OCI-M2 (cell line): ENCODE data around the gene NRL.

Experiments
- DNase-seq: peaks from one replicate; lab custom pipeline; 2025; ENCODE audit not compliant: unreplicated experiment; lab: John Stamatoyannopoulos, UW

NRL gene

DNA sequence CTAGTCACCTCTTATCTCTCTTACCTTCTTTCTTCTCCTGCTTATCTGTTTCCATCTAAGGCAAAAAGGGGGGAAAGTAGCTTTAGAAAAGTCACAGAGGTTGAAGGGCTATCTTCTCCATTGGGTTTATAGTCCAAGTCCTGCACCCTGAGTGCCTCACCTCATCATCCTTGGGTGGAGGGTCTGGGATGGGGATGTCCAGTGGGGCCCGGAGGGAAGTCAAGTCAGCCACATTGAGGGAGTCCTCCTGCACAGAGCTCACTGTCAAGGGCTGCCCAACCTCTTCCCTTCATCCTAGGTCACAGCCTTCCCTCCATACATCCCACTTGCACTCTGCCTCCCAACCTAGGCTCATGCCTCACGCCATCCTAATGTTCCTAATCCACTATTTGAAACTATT is 30.5 kb upstream of the NRL start:
- no peak for DNase-seq

DNA sequence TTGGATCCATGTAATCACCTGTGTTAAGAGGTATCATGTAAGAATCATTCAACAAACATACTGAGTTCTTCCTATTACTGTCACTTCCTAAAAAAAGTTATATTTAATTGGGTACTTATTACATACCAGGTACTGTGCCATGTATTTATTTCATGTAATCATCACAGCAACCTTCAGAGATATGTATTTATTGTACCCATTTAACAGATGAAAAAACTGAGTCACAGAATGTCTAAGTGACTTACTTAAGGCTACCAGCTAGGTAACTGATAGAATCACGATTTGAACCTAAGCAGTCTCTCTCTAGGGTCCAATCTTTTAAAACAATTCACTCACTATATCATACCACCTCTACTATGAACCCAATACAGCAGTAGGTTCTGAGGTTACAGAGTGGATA is 29.7 kb upstream of the NRL start:
- no peak for DNase-seq

DNA sequence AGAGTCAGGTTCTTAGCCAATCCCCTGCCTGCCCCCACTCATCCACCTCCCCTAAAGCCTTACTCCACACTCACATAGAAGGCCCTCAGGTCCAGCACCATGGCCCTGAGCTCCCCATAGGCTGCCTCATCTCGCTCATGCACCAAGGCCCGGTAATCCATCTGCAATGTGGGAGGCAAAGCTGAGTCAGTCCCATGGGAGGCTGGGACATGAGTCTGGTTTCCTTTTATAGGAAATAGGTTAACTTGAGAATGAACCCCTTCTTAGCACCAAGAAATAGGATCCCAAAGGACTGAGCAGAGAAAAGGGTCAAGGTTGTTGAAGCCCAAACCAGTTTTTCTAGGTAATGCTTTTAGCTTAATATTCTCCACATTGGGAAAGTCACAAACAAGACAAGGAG is 28.8 kb upstream of the NRL start:
- DNase-seq, result no peak

DNA sequence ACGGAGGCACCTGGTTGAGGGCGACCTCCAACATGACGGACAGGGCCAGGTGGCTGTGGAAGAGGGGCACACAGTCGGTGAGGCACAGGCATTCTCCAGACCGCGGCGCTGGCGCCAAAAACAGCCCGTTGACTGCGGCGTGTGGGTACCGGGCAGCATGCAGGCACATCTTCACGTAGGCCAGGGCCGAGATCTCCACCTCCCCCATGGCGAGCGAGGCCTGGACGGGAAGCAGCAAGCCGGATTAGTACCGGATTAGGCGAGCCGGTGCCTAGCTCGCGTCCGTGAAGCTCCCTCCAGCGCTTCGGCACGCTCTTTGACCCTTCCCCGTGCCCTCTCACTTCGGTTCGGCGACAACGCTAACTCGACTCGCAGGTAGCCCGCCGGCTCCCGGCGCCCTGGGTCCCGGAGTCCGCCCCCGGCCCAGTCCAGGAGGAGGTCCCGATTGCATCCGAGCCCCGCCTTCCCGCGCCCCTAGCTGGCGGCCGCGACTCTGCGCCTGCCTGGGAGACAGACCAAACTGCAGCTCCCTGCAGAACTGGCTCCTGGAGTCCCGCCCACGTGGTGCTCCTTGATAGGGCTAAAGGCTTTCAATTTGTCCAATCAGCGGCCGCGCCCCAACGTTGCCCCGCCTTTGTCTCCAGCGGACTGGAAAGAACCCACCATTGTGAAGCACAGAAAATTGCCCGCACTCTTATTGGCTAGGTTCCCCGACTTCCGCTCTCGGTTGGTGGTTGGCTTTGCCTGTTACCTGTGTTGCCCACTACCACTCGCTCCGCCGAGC is 26.5 kb upstream of the NRL start, which contains the start of gene EMC9:
TSS of gene EMC9 (minus strand) at position 495 of the 784 bp plus-strand sequence. CDS start at position 208, 287 bp downstream.
- peak; percentile 98 for DNase-seq

DNA sequence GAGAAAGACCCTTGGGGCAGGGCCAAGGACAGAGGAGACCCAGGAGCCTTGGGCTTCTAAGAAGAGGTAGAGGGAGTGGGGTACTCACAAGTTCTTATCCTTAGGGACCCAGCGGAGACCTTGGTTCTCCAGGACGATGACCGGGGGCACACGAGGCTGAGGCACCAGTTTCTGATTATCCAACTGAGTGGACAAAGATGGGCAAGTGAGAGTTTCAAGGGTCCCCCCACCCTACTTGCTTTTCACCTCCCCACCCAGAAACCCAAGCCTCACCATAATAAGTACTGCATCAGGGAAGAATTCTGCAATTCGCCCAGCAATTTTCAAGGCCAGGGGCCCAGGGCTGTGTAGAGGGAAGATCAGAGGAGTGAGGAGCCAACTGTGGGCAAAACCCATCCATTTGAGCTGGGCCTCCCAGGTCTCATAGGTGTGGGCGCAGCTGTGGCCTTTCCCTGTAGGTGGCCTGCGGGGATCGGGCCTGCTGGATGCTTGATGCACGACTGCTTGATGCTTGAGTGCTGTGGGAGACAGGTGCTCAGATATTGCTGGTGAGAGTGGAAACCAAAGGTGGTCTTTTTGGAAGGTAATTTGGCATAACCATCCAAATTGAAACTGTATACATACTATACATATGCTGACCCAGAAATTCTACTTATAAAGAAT is 24.7 kb upstream of the NRL start:
- DNase-seq, result no peak

DNA sequence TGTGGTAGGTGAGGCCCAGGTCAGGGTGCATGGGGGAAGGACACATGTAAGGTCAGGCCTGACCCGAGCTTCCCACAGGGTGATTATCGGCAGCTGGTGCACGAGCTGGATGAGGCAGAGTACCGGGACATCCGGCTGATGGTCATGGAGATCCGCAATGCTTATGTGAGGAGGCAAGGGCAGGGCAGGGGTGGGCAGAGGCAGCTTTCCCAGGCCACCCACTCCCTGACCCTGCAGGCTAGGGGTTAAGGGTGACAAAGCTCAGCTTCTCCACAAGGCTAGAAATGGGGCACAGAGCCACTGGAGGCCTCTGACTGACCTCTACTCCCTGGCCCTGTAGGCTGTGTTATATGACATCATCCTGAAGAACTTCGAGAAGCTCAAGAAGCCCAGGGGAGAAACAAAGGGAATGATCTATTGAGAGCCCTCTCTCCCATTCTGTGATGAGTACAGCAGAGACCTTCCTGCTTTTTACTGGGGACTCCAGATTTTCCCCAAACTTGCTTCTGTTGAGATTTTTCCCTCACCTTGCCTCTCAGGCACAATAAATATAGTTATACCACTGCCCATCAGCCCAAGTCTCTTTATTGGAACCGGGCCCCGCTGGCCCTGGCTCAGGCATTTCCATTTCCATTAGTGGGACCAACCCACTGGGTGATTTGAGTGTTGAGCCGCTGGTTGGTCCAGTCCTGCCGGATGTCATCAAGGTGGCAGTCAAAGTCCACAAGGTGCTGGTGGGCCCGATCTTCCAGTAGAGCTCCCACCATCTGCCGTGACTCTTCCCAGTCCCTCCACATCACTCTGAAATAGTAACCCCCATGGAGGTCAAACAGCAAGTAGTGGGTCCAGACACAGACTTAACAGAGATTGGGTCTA is 23.9 kb upstream of the NRL start:
- no peak for DNase-seq

DNA sequence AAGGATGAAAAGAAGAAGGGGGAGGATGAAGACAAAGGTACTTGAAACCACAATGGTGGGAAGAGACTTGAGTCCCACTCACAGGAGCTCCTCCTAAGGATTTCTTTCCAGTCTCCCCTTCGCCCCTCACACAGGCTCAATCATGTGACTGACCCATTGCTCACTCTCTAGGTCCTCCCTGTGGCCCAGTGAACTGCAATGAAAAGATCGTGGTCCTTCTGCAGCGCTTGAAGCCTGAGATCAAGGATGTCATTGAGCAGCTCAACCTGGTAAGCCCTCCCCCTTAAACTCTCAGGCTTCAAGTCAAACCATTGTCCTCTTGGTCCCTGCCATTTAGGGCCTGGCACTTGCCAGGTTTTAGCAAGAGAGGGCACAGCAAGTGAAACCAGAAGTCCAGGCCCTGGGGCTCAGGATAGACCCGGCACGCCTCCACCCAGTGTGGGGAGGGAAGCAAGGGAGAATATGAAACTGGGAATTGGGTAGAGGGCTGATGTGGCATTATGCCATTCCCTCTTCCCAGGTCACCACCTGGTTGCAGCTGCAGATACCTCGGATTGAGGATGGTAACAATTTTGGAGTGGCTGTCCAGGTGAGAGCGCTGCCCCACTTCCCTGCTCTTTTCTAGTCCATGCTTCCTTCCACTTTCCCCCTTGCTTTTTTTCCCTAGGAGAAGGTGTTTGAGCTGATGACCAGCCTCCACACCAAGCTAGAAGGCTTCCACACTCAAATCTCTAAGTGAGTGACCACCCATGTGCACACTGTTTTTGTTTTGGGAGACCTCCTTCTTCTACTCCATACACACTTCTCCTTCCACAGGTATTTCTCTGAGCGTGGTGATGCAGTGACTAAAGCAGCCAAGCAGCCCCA is 23.0 kb upstream of the NRL start:
- DNase-seq, result no peak

DNA sequence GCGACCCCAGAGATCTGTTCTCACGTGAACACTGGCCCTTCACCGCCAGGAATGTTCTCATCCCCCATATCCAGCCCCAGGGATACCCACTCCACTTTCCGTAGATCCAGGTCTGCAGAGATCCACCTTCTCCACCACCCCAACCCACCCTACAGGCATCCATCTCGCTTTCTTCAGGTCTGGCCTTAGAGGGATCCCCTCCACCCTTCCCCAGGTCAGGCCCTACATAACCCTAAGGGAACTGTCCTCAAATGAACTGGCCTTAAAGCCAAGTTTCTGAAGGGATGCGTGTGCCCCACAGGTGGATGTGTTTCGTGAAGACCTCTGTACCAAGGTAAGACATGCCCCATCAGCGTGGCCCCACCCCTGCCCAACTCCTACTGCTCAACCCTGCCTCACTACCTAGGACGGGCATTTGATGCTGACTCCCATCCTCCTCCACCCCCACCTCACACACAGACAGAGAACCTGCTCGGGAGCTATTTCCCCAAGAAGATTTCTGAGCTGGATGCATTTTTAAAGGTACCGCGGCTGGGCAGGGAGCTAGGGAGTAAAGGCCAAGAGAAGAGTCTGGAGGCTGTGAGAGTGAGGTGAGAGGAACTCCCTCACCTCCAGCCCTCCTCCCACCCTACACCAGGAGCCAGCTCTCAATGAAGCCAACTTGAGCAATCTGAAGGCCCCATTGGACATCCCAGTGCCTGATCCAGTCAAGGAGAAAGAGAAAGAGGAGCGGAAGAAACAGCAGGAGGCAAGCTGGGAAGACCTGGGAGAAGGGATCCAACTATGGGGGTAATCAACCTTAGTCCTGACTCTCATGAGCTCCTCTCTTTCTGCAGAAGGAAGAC is 22.2 kb upstream of the NRL start:
- no peak for DNase-seq

DNA sequence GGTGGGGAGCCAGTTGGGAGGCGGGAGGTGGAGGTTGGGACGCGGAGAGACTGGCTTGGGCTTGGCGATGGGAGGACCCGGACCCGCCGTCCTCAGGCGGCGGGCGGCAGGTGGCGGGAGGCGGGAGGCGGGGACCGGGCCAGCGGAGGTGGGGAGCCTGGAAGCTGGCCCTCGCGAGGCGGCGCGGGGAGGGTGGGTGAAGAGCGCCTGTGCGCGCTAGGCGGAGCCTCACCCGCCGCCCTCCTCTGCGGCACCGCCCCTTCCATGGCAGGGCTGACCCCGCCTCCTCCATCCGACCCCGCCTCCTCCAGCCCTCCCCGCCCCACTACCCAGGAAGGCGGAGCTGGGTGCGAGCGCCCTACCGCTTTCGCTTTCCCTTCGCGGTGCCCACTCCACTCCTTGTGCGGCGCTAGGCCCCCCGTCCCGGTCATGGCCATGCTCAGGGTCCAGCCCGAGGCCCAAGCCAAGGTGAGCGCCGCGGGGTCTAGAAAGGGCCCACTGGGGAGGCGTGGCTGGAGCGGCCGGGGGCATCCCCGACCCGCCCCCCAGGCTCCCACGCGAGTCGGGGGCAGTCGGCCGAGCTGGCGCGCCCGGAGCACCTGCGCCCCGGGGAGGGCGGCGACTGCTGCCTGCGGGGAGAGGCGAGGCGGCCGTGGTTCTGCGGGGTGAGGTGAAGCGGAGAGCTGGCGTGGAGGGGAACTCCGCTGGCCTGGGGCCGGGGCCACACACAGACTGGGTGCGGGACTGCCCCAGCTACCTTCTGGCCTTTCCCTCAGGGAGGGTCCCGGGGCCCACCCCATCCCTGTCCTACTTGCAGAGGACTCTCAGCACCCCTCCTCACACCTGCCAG is 21.3 kb upstream of the NRL start, which contains the start of gene PSME1:
TSS of gene PSME1 (plus strand) at position 361 of the 850 bp plus-strand sequence. CDS start at position 430, 69 bp downstream.
- DNase-seq, result peak; percentile 57

DNA sequence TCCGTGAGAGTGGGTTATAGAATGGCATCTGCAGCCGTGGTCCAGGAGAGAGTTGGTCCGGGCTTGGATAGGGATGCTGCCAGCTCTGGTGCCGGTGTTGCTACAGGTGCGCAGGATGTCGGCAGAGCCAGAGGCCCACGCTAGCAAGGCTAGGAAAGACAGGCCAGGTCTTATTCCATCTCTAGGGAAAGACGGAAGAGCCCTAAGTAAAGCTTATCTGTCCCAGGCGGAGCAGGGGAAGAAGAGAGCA is 20.8 kb upstream of the NRL start:
- DNase-seq, result no peak

DNA sequence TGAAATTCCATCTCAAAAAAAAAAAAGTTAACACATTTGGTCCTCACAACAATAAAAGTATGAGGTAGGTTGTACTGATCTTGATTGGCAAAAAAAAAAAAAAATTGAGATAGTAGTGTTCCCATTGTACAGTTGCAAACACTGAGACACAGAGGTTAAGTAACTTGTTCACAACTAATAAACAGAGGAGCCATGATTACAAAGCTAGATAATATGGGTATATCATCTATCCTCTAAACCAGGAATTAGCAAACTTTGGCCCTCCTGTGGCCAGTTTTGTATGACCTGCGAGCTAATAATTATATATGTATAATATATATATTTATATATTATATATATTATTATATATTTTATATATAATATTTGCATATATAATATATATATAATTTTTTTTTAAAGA is 19.0 kb upstream of the NRL start:
- DNase-seq, result no peak

DNA sequence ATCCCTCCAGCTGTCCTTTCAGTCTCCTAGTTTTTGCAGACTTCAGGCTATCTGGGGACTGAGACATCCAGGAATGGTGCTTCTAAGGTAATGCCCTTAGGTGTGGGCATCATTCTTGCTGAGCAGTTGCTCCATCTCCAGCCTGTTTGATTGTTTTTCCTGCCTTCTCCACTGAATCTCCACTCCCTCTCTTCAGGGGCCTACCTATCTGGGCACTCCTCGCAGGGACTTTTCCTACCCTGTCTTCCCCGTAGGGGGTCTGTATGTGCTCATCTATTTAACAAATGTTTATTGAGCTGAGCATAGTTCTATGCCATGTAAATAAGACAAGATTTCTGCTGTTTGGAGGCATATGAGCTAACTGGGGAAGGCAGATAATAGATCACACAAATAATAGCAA is 18.2 kb upstream of the NRL start:
- no peak for DNase-seq

DNA sequence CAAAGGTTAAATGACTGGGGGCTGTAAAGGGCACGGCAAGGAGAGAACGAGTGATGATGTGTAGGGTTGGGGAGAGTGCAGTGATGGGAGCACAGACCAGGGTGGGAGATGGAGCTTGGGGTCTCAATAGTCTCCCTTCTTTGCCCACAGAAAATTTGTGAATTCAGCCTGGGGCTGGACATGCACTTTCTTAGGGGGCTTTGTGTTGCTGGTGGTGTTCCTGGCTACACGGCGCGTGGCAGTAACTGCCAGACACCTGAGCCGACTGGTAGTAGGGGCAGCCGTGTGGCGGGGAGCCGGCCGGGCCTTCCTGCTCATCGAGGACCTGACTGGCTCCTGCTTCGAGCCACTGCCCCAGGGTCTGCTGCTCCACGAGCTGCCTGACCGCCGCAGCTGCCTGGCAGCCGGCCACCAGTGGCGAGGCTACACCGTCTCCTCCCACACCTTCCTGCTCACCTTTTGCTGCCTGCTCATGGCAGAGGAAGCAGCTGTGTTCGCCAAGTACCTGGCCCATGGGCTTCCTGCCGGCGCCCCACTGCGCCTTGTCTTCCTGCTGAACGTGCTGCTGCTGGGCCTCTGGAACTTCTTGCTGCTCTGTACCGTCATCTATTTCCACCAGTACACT is 17.4 kb upstream of the NRL start:
- DNase-seq, result no peak

DNA sequence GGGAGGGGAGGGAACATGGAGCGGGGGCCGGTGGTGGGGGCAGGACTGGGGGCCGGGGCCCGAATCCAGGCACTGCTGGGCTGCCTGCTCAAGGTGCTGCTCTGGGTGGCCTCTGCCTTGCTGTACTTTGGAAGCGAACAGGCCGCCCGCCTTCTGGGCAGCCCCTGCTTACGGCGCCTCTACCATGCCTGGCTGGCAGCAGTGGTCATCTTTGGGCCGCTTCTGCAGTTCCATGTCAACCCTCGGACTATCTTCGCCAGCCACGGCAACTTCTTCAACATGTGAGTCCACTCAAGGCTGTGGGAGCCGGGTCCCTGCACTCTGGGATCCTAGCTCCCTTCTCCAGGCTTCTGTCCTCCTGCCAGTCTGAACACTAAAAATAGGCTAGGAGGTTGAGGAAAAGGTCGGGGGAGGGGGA is 16.8 kb upstream of the NRL start:
- DNase-seq, result no peak

DNA sequence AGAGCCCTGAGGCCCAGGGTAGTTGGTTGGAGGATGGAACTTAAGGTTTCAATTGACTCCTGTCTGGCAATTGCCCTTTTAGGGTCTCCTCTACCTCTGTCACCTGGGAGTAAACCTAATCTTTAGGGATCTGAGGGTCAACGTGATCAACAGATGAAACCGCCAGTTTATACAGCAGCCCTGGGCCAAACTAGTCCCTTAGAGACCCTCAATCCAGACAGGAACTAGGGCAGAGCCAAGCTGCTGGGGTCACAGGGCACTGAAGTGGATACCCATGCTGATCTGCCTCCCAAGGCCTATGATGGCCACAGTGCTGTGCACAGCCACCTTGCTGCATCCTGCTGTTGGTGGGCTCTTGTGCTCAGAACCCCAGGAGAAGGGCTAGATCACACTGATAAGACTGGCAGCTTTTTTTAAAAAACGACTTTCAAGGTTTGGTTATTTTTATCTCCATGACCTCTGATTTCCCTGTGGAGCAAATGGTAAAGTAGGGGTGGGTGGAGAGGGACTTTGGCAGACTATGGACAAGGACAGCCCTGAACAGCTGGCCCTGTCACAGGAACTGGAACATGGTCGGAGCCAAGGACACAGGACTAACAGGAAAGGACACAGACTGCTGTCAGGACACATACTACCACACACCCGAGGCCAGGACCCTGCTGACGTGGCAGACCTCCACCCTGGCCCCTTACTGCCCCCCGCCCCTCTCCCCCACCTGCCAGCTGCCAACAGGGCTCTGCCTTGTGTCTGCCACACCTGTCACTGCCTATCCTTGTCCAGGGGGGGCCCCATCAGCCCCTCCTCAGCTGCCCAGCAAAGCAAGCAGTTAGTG is 16.2 kb upstream of the NRL start:
- no peak for DNase-seq

DNA sequence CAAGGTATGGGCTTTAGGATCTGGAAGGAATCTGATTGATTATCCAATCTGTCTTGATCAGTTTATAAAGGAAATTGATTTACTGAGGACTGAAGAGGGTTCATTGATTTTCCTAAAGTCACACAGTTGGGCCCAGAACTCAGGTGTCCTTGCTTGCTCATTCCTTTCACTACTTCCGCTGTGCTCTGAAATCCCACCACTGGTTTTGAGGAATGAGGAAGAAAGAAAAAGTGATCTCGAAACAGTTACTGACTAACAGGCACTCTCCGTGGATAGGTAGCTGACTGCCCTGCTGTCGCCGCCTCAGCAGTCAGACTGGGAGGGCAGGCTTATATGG is 15.6 kb upstream of the NRL start, which contains the start of gene FITM1:
TSS of gene FITM1 (plus strand) at position 280 of the 337 bp plus-strand sequence. CDS start 905 bp downstream, outside the sequence.
- DNase-seq, result no peak

DNA sequence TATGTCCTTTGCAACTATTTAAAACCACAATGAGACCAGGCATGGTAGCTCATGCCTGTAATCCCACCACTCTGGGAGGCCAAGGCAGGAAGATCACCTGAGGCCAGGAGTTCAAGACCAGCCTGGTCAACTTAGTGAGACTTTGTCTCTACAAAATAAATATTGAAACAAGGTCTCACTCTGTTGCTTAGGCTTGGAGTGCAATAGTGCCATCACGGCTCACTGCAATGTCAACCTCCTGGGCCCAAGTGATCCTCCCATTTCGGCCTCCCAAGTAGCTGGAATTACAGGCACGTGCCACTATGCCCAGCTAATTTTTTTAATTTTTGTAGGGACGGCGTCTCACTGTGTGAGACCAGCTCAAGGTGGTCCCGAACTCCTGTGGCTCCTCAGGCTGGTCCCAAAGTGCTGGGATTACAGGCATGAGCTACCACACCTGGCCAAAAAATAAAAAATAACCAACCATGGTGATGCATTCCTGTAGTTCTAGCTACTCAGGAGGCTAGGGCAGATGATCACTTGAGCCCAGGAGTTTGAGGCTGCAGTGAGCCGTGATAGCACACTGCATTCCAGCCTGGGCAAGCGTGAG is 14.8 kb upstream of the NRL start:
- no peak for DNase-seq
